HUES64 (cell line): ENCODE data around the gene FUBP1.
"Not testable (repeated sequence)": the region's sequence is repeated elsewhere in the genome, so short reads cannot be mapped to it uniquely, and the experiment has no call there.

Experiments used
- H3K27ac ChIP-seq: 2 replicates; pipeline ENCODE4 v1.7.0; 2013; ENCODE audit warnings: low read depth, low read length, inconsistent platforms
- H3K27me3 ChIP-seq: 2 replicates; pipeline ENCODE4 v1.6.1; 2013; ENCODE audit warnings: mild to moderate bottlenecking, low read length; ENCODE audit not compliant: insufficient read depth
- H3K36me3 ChIP-seq: 2 replicates; pipeline ENCODE4 v1.6.1; 2013; ENCODE audit warnings: mild to moderate bottlenecking, low read length; ENCODE audit not compliant: insufficient read depth
- H3K4me1 ChIP-seq: 2 replicates; pipeline ENCODE4 v1.6.1; 2013; ENCODE audit warnings: mild to moderate bottlenecking, low read length, moderate library complexity; ENCODE audit not compliant: insufficient read depth
- H3K4me3 ChIP-seq: 2 replicates; pipeline ENCODE4 v1.5.1; 2013; ENCODE audit warnings: mild to moderate bottlenecking, low read length, moderate library complexity
- H3K9ac ChIP-seq: 2 replicates; pipeline ENCODE4 v1.6.1; 2013; ENCODE audit warnings: mild to moderate bottlenecking, low read depth, low read length
- H3K9me3 ChIP-seq: 2 replicates; pipeline ENCODE4 v1.6.1; 2013; ENCODE audit warnings: low read depth, low read length; ENCODE audit not compliant: insufficient read depth
- WGBS: fragments of 150-250, 120-280 bp; methylation state at CpG from one replicate; pipeline ENCODE4 v1.1.7; 2013; ENCODE audit warnings: missing lambda C conversion rate; 5-methylcytosine and 5-hydroxymethylcytosine counted together

The FUBP1 gene

DNA sequence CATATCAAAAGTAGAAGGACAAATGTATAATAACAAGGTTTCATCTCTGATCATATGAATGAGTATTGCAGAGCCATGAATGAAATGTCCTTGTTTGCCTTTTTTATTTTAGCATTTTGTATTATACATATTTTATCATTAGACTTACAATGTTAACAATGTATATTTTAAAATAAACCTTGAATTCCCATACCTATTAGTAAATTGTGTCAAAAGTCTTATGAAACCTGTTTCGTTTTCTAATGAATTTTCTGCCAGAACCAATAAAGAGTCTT is 26.5 kb upstream of the FUBP1 start:
- Histone ChIP-seq H3K9me3 (no peaks in the 10 kb centered on the region), H3K27ac (no peak overlapping the region), H3K9ac (peak overlapping the region; percentile 93; the same call in 1 of the 2 replicates), H3K4me3 (peak overlapping the region; percentile 55), H3K4me1 (peaks cover 31% of the 10 kb centered on the region), H3K36me3 (no peaks in the 10 kb centered on the region), H3K27me3 (no peaks in the 10 kb centered on the region)
- no CpG with 5 or more reads among the region's 1 CpG for WGBS

DNA sequence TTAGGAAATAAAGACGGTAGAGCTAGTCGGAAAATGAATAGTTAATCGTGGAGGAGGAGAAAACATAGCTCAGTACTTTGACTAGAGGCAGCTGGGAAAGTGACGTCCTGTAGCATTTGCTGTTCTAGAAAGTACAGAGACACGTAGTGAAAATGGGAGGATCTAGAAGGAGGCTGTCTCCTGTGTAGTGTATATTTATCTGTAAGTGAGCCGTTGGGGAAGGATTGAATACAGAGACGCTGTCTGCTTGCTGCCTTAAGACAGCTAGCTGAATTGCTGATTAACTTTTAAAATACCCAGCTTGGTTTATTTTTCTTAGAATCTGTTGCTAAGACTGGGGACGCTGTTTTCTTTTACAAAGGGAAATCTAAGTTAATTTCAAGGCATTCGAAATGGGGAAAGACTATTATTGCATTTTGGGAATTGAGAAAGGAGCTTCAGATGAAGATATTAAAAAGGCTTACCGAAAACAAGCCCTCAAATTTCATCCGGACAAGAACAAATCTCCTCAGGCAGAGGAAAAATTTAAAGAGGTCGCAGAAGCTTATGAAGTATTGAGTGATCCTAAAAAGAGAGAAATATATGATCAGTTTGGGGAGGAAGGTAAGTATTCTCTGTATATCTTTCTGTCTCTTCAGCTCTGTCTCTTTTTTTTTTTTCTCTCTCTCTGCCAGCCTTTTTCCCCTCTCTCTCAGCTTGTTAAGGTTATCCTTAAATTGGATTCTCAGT is 26.0 kb upstream of the FUBP1 start, which contains the start of gene DNAJB4:
TSS of gene DNAJB4 (plus strand) at position 221 of the 729 bp plus-strand sequence. CDS start at position 393, 172 bp downstream.
- H3K27me3 ChIP-seq = no peaks in the 10 kb centered on the region
- no peaks in the 10 kb centered on the region for H3K9me3 ChIP-seq
- no peaks in the 10 kb centered on the region for H3K36me3 ChIP-seq
- H3K9ac ChIP-seq = peak within 1 kb of the TSS; percentile 93
- peak within 1 kb of the TSS; percentile 90 for H3K27ac ChIP-seq
- H3K4me1 ChIP-seq = peaks cover 31% of the 10 kb centered on the region
- WGBS = 19% methylated on average over 11 of the region's 12 CpGs
- peak within 1 kb of the TSS; percentile 55 for H3K4me3 ChIP-seq

DNA sequence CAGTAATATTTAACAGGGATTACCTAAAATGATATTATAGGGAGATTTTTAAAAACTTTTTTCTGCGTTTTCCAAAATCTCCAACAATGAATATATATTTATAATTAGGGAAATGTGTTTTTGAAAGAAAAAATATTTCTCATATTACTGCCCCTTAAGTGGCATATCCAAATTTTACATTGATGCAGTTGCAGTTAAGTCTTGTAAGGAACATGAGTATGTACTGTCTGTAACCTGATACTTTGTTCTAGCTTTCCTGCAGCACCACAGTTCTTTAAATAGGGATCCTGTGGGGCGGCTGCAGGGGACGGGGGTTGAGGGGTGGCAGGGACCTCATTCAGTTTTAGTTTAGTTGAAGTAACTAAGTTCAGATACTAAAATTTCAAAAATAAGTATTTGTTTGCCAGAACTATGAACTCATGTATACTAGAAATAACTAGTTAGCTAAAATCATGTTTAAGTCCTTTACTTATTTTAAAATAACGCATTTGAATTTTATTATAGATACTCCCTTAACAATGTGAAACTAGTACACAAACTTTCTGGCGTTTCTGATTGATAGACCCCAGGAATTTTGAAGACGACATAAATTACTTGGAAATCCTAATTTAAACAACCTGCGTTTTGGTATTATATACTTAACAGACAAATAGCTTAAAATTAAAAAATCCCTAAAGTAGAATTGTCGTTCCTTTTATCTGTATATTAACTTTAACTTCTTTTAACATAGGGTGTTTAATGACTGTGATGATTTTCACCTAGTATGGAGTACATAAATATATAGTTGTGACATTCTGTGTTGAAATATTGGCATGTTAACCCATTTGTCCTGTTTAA is 25.2 kb upstream of the FUBP1 start:
- H3K9ac ChIP-seq = peak overlapping the region; percentile 93
- H3K4me3 ChIP-seq = peak overlapping the region; percentile 55
- no peaks in the 10 kb centered on the region for H3K9me3 ChIP-seq
- H3K27ac ChIP-seq = peak overlapping the region; percentile 90
- 10% methylated on average over 4 of the region's 8 CpGs for WGBS
- no peaks in the 10 kb centered on the region for H3K36me3 ChIP-seq
- H3K27me3 ChIP-seq = no peaks in the 10 kb centered on the region
- peaks cover 31% of the 10 kb centered on the region for H3K4me1 ChIP-seq

GRCh38 chr1:78003070-78003746 is 24.3 kb upstream of the FUBP1 start:
- Histone ChIP-seq H3K9ac (no peak overlapping the region), H3K27ac (peak overlapping the region; percentile 2; the same call in 1 of the 2 replicates)

GRCh38 chr1:78000536-78000935 is 21.7 kb upstream of the FUBP1 start:
- not testable (repeated sequence) for H3K9me3 ChIP-seq, H3K9ac ChIP-seq, H3K27ac ChIP-seq, H3K27me3 ChIP-seq, H3K4me3 ChIP-seq, H3K36me3 ChIP-seq
- 94% methylated on average over 11 of the region's 11 CpGs for whole genome bisulfite sequencing
- H3K4me1 ChIP-seq = peaks cover 21% of the 10 kb centered on the region

More at GRCh38 chr1:78003070-78003746, 24.3 kb upstream of the FUBP1 start:
- peaks cover 31% of the 10 kb centered on the region for H3K4me1 ChIP-seq
- peak overlapping the region; percentile 55; the same call in 1 of the 2 replicates for H3K4me3 ChIP-seq
- no peaks in the 10 kb centered on the region for H3K27me3 ChIP-seq
- 86% methylated on average over 2 of the region's 3 CpGs for WGBS
- H3K9me3 ChIP-seq = no peaks in the 10 kb centered on the region
- no peaks in the 10 kb centered on the region for H3K36me3 ChIP-seq

GRCh38 chr1:77996734-77997133 is 17.9 kb upstream of the FUBP1 start:
- 97% methylated on average over 5 of the region's 5 CpGs for WGBS
- Histone ChIP-seq H3K9ac (no peak overlapping the region), H3K27ac (no peak overlapping the region), H3K36me3 (peaks cover 35% of the 10 kb centered on the region), H3K27me3 (no peaks in the 10 kb centered on the region), H3K9me3 (no peaks in the 10 kb centered on the region), H3K4me1 (no peaks in the 10 kb centered on the region), H3K4me3 (no peak overlapping the region)

GRCh38 chr1:77994117-77994705 is 15.3 kb upstream of the FUBP1 start:
- H3K4me3 ChIP-seq = no peak overlapping the region
- no peak overlapping the region for H3K27ac ChIP-seq
- no peaks in the 10 kb centered on the region for H3K4me1 ChIP-seq
- H3K36me3 ChIP-seq = peaks cover 40% of the 10 kb centered on the region
- H3K9ac ChIP-seq = no peak overlapping the region
- no peaks in the 10 kb centered on the region for H3K9me3 ChIP-seq
- H3K27me3 ChIP-seq = no peaks in the 10 kb centered on the region
- 99% methylated on average over 3 of the region's 3 CpGs for WGBS

- 0 out of 2 replicates have a peak, but pooled peaks cover 2% of the 10 kb centered on the region for H3K4me1 ChIP-seq
- no peak overlapping the region for H3K9ac ChIP-seq
- no peaks in the 10 kb centered on the region for H3K27me3 ChIP-seq
- H3K9me3 ChIP-seq = no peaks in the 10 kb centered on the region
- peaks cover 37% of the 10 kb centered on the region for H3K36me3 ChIP-seq
- no peak overlapping the region for H3K4me3 ChIP-seq
- H3K27ac ChIP-seq = no peak overlapping the region
These were observed 12.8 kb upstream of the FUBP1 start for GRCh38 chr1:77991638-77992037.

GRCh38 chr1:77990629-77991204 is 11.8 kb upstream of the FUBP1 start:
- WGBS = 96% methylated on average over 3 of the region's 3 CpGs
- Histone ChIP-seq H3K9ac (no peak overlapping the region), H3K4me1 (peaks cover 11% of the 10 kb centered on the region), H3K4me3 (no peak overlapping the region), H3K27me3 (no peaks in the 10 kb centered on the region), H3K36me3 (peaks cover 32% of the 10 kb centered on the region), H3K27ac (no peak overlapping the region), H3K9me3 (no peaks in the 10 kb centered on the region)

- Histone ChIP-seq H3K27ac (no peak overlapping the region), H3K27me3 (no peaks in the 10 kb centered on the region), H3K9ac (no peak overlapping the region), H3K4me3 (no peak overlapping the region), H3K9me3 (no peaks in the 10 kb centered on the region), H3K36me3 (peaks cover 27% of the 10 kb centered on the region), H3K4me1 (peaks cover 19% of the 10 kb centered on the region)
- WGBS = 100% methylated on average over 2 of the region's 2 CpGs
These were observed 10.9 kb upstream of the FUBP1 start for GRCh38 chr1:77989744-77990143.
